HG03457 (cell line): ENCODE data around the gene PRDM16.

ENCODE experiments used
- ATAC-seq: cut with Tn5 transposase; IDR thresholded peaks from one replicate; pipeline ENCODE4 v1.9.1; 2021; ENCODE audit warnings: moderate number of reproducible peaks; ENCODE audit not compliant: unreplicated experiment

PRDM16 gene

DNA sequence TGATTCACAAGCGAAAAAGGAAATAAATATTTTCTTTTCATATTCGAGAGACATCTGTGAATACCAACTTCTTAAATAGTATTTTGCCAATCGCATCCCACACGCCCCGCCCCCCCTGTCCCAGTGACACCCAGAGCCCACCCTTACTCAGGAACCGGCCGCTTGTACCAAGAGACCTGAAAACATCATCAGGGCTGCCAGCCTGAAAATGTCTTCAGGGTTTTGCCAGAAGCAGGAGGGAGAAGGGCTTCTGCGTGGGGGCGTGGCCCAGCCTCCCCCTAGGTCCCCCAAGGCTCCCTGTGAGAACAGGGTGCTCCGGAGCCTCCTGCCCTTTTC, 126.4 kb downstream of the PRDM16 start:
- no peak for ATAC-seq

DNA sequence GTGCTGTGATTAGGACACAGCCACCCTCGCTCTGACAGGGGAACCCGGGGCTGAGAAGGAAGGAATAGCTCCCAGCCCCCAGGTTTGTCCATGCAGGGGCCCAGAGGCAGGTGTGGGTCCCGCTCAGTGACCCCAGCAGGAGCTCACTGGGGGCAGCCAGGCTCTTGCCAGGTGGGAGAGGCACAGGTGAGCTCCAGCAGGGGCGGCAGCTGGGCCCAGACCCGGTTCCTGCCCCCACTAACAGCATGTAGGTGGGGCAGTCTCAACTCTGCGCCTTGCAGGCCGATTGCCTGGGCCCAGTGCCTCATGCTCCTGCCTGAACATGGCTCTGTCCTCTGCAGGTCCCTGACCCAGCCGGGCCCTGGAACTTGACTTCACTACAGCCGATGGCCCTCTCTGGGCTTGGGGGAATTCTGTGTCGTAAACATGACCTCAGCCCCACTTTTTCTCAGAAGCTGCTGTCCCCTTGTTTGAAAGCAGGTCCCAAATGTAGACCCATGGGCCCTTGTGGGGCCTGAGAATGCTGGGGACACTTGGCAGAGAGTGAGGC, 127.0 kb downstream of the PRDM16 start:
- no peak for ATAC-seq

DNA sequence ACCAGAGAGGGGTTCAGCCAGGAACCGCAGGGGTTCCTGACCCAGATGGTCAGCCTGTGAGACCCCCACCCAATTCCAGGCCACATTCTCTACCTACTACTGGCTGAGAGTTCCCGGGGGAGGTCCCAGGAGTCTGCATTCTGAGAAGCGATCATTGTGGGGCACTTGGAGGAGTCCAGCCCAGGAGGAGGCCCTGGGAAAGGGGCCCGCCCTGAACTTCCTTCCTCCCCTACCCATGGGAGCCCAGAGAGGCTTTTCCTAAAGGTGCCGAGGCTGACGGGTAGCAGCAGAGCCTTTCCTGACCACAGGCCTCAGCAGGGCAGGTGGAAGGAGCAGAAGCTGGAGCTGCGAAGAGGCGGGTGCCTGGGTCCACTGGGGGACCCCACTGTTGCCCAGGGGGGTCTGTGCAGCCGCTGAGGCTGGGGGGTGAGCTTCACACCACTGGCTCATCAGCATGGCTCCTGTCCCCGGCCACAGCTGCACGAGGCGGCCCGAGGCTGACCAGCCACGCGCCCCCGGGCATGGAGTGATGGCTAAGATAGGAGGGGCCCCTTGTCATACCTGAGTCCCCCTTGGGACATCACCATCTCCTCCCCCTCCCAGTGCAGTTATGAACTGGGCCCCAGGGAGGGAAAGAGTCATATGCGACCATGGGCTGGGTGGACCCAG, 127.7 kb downstream of the PRDM16 start:
- no peak for ATAC-seq

DNA sequence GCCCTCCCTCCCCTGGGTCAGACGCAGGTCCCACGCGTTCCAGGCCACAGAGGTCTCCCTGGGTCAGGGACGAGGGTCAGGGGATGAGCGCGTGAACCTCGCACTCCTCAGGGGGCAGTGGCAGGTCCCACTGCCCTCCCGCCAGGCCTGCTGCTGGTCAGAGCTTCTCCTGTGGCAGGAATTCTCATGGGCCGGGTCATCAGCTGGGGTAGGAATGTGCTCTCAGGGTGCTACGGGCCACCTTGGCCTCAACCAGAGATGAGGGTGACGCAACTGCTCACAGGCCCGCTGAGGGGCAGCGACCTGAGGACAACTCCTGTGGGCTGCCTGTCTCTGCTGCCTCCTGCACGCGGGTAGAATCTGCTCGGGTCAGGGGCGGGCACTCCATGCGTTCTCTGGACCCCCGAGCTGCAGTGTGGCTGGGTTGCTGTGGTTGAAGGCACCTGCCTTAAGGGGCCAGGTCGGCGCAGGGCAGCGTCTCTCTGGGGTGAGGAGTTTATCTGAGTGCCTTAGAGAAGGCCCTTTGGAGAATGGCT, 128.8 kb downstream of the PRDM16 start:
- ATAC-seq, result no peak

DNA sequence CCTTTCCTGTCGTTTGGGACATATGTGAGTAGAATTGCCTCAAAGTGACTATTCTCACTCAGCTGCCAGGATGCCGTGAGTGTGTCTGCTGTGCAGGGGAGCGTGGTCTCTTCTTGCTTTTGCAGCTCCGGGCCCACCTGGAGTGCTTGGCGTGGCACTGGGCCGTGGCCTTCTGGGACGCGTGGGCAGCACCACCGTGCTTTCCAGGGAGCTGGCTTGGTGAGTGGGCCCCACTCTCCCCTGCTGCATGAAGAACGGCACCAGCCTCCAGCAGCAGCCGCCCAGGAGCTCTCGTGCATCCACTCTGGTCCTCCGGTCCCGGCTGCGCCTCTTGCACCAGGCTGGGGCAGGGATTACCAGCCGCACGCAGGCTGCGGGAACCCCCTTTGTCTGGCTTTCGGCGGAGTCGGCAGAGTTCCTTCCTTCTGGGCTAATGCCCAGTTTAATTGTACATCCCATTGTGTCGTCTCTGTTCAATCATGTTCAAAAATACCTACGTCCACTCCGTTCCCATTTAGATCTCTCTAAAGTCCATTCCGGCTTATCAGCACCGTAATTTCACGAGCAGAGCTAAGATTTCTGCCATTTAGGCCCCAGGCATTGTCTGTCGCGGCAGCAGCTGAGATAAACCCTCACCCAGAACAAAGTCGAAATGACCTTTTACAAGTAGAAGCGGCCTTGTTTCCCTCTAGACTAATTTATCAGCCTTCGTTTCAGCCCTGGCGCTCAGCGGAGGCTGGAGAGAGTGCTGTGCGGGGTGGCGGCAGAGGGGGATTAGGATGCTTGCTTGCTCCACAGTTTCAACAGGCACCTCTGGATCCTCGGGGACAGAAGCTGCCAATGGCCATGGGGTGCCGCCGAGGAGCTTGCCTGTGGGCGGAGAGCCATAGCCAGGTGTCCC, 129.6 kb downstream of the PRDM16 start:
- no peak for ATAC-seq

DNA sequence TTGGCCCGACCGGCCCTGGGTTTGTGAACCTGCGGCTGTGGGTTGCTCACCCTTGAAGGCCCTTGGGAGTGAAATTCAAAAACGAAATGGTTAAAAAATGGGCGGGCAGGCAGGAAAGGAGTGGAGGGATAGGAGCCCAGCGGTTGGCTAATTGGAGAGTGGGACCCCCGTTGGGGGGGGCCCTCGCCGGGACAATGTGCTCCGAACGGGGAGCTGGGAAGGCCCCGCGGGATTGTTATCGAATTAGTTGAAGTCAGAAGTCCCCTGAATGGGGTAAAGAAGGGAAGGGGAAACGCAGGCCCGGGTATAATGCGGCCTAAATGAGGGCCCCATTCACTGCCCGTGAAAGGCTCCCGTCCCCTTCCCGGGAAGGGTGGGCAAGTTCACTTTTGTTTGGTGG, 135.7 kb downstream of the PRDM16 start:
- no peak for ATAC-seq

DNA sequence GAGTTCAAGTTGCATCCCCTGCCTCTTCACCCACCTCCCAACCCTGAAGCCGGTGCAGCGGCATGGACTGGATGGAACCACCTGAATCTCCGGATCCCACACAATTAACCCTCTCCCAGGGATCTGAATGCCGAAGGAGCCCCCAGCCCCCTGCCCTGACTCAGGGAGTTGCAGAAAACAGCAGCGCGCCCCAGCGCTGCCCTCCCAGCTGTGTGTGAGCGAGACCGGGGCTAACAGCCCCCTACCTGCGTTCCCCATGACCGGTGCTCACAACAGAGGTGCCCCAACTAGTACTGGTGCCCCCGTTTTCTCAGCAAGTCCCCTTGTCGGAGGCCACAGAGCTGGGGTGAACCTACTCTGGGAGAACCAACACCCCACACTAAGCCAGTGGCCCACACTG, 136.8 kb downstream of the PRDM16 start:
- no peak for ATAC-seq

DNA sequence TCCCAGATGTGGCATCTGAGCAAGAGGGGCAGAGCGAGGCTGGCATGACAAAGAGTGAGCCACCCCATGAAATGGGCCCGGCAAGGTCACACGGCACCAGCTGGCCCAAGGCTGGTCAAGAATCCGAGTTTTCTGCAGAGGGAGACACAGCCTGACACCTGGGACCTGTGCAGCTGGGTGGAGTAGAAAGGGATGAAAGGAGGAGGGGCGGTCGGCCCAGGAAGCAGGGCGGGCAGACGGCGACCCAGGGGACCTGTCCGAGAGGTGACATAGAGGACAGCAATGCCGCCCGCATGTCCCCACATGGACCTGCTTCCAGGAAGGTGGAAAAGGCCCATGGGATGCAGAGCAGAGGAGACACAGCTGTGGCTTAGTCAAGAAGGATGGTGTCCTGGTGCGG, 137.7 kb downstream of the PRDM16 start:
- no peak for ATAC-seq

DNA sequence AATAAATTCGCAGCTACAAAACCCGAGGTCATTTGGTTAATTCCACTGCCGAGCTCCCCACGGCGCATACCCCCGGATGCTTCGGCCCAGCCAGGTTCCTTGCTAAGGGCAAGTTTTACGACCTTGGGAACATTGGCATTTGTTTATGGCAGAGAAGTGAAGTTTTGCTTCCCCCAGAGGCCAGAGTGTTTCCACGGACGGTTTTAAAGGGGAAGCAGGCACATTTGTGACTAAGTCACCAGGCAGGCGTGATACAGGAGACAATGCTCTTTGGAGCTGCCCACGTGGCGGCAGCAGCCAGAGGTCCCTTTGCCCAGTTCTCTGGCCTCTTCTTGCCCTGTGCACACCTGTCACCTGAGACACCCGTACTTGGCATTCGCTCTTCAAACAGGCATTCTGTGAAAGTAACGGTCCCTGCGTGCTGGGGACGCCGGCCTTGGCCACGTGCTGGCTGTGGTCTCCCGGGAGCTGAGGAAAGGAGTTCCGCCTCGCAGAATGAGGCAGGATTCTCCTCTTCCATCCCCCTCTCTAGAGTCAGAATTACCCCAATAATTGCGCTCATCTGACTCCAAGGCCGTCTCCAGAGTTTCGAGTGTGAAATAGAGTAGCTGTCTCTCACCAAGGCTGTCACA, 138.3 kb downstream of the PRDM16 start:
- ATAC-seq, result no peak

DNA sequence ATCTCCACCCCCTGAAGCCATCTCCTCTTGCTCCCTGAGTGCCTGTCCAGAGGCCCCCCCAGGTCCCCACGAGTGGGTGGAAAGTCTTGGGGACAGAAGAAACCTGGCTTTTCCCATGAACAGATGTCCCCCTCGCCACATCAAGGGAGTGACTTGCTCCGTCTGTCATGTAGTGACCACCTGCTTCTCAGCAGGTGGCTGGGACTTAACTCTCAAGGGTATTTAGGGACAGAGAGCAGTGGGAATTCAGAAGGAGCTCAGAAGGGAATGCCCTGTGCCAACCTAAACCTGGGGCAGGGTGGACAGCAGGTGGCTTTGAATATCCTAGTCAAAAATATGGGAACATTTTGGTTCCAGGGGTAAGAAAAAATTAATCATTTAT, 139.8 kb downstream of the PRDM16 start:
- no peak for ATAC-seq

DNA sequence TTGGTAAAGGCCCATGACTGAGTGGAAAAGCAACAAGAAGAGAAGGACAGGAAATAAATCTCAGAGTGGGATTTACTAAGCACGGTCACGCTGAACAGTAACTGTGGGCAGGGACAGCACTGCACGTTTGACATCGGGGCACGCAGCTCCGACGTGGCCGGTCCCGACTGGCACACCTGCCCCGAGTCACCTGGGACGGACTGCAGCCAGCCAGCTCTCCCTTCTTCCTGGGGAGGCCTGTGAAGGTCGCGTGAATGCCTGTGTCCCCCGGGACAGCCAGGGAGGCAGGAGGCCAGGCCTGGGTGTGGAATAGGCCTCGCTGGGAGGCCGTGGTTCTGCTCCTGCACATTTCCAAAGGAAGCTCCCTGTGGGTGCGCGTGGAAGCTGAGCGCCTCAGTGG, 140.2 kb downstream of the PRDM16 start:
- no peak for ATAC-seq

DNA sequence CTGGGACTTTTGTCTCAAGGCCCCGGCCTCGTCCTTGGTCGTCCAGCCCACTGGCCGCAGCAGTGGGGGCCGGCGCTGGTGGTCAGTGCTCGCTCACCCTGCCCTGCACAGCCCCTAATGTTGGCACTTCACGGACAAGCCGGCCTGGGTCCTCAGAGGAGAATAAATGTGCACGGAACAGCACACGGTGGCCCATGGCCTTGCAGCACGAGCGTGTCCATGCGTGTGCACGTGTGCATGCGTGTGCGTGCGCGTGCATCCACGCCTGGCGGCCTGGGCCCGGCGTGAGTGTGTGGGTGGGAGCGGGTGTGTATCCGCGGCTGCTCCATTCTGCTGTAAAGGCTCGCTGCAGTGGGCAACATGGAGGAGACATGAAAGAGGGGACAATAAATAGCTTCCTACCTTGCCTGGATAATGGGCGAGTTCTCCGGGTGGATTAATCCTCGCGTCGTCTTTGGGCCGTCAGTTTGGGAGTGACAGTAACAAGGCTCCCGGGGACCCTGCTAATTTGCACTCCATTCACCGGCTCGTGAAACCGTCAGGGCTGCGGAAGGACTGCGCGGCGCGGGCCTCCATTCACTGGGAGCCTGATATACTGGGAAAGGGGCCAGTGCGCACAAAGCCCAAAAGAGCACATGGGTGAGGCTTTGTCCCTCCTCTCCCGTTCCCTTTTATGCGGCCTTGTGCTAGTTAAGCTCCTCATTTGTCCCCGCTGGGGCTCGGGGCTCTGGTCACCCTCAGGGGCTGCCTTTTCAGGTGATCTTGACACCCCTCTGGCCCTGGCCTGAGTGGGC, 142.8 kb downstream of the PRDM16 start:
- no peak for ATAC-seq

DNA sequence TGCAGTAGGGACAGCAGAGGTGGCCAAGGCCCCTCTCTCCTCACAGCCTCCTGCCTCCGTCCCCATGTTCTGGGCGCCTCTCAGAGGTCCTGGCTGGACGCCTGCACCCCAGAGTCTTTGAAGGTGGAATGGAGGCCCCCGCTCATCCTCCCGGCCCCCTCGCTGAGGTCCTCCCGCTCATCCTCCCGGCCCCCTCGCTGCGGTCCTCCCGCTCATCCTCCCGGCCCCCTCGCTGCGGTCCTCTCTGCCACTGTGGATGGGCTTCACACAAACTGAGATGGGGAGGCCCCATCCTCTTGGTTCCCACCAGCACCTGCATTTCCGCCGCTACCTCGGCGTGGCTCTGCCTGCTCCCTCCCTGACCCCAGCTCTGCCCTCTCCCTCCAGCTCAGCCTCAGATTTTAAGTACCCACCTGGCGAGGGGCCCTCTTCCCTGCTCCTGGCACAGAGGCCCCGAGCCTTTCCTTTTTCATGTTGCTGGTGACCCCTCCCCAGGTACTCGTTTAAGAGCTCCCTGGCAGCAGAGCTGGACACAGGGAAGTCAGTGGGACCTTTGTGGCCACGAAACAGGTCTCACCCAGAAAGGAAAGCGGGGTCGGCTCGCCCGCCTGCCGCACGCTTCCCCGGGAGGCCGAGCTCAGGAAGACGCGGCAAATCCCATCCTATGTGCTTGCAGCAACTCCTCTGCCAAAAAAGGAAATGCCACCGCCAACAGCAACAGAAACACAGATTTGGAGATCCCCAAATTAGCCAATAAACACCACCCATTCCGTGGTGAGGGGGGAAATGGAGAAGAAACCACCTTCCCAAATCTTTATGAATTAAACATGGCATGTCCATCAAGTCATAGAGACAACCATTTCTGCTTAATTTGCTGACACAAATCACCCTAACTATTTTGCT, 143.7 kb downstream of the PRDM16 start:
- no peak for ATAC-seq

DNA sequence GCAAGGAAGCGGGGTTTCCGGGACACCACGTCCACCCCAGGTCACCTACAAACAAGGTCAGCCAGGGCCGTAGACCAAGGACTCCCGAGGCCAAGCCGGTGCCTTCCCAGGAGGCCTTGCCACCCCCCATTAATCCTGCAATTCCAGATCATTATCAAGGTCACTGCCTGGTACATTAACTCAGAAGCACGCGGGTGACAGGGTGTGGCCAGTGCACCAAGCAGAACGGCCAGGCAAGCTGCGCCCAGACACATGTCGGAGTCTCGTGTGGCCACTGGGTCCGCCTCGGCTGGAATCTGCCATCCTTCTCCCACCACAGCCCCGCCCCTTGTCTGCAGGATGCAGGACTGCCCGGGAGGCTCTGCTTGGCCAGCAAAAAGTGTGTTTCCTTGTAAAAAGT, 144.7 kb downstream of the PRDM16 start:
- ATAC-seq, result no peak

DNA sequence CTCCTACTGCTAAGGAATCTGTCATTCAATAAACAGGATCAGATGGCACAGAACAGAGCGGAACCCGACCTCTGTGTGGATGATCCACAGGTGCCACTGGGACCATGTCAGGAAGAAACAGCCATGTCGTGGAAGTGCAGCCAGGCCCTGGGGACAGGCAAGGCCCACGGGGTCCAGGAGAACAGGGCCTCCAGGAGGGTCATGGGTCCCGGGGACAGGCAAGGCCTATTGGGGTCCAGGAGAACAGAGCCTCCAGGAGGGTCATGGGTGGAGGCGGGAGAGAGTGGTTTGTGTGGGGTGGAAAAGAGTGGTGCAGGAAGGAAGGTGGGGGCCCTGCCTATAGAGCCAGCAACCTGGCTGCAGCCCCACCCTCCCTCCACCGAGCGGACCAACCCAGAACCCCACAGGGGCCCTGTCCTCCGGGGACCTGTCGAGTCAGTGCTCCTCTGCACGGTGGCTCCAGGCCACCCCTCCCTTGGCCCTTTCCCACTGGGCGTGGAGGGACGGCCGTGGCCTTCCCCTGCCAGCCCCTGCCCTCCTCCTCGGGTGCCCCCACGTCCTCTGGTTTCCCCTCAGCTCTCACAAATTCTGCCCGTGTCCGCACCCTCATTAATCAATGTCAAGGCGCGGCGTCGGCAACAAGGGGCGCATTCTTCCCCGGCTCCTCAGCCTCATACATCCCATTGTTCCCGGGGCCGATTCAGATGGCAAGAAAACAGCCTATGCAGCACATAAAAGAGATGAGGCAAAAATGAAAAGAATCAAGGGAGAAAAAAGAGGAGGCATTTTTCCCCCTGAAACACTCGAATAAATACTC, 146.4 kb downstream of the PRDM16 start:
- ATAC-seq, result no peak

DNA sequence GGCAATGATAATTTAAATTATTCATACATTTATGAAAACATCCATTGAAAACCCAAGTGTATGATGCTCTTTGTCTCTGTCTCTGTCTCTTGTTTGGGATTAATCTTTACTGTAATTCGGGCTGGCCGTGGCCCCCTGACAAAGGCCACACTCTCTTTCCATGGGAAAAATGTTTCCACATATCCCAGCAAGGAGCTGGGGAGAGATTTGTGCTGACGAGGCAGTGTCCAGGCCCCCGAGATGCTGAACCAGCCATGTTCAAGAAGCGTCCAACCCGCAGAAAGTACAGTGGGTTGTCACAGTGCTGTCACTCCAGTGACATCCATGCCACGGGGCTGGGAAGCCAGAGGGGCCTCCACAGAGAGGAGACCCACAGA, 147.0 kb downstream of the PRDM16 start:
- no peak for ATAC-seq

DNA sequence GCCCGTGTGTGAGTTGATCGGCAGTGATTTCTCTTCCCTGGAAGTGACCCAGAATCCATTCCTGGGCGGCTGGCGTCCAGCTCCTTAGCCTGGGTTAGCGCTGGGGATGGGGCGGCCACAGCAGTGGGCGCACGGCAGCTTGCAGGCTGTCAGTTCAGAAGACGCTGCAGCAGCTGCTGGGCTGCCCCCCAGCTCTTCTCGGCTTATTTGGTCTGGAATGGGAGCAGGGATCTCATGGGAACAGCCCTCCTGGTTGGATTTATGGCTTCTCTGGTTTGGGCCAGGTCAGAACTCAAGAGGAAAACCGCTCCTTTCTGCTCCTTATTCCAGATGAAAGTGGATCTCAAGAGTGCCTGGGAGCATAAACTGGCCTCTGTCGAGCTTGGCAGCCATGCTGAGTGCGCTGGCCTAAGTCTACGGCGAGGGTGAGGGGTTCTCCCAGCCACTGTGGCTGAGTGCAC, 148.2 kb downstream of the PRDM16 start:
- no peak for ATAC-seq

DNA sequence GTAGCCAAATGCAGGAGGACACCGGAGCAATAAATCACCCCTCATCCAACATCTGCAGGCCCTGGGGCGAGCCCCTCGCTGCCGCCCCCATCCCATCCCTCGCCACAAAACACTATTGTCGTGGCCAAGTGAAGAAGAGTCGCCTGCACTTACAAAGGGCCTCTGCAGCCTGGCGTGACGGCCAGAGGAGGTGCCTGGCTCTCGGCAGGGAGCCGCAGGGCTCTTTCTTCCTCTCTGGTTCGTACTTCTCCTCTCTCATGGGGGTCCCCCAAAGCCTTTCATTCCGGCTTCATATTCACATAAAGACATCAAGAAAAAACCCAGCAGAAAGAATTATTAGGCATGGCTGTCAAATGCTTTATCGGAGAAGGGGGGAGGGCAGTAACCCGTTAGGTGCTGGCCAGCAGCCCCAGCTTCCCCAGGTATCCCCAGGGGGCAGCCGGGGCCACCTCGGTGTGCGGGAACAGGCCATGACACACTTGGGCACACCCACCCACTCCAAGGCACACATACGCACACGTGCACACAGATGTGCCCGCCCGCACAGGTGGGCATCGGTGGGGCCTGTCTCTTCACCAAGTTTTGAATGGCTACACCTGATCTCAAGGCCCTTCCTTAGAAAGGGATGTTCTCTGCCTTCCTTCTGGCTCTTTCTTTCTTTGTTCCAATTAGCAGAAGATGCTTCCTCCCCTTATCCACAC, 149.1 kb downstream of the PRDM16 start:
- no peak for ATAC-seq
